ENCODE measurements around the gene MTOR. TPM values are rescaled to one million over a fixed set of nuclear protein-coding genes. Genes with fewer than 3 reads are reported as not detected.
"Not testable (repeated sequence)": the region's sequence is repeated elsewhere in the genome, so short reads cannot be mapped to it uniquely, and the experiment has no call there.

Gene MTOR
- total and polyA plus RNA-seq, 2 donors, result 25.2 to 31.3 TPM

DNA sequence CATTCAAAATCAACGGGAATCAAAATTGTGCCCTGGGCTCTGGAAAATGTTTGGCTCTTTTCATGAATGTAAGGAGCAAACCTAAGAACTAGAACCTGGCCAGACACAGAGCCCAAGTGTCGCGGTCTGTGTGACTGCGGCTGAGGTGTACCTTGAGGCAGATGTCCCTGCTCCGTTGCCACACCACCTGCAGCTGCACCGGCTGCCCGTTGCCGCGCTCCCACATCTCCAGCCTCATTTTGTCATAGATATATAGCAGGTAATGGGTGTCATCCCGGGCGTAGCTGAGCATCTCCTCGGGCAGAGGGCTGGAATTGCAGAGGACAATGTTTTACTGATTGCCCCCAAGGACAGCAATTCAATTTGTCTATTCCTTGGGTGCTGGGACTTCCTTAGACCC is 181.4 kb downstream of the MTOR start:
- H3K4me1 ChIP-seq (ENCODE audit: control insufficient read depth in 2 of 2, insufficient read depth in 2 of 2, low read length in 2 of 2), result no peaks in the 10 kb centered on the region
- peaks cover 44 to 57% of the 10 kb centered on the region in 2 donors for H3K36me3 ChIP-seq (ENCODE audit: control insufficient read depth in 2 of 2, insufficient read depth in 2 of 2, low read length in 1 of 2)
- no peak for DNase-seq (ENCODE audit: low read depth in 6 of 9, low spot score in 9 of 9)
- no peak overlapping the region for H3K27ac ChIP-seq (ENCODE audit: low read depth in 1 of 2, low read length in 1 of 2)
- no peaks in the 10 kb centered on the region for H3K27me3 ChIP-seq (ENCODE audit: control insufficient read depth in 2 of 2, insufficient read depth in 1 of 2, low read length in 1 of 2)
- H3K9me3 ChIP-seq (ENCODE audit: control insufficient read depth in 2 of 2, insufficient read depth in 1 of 2, low read length in 1 of 2), result no peaks in the 10 kb centered on the region
- 90% methylated on average over 12 of the region's 12 CpGs for WGBS
- no peak overlapping the region for H3K4me3 ChIP-seq (ENCODE audit: low read length in 2 of 2)

DNA sequence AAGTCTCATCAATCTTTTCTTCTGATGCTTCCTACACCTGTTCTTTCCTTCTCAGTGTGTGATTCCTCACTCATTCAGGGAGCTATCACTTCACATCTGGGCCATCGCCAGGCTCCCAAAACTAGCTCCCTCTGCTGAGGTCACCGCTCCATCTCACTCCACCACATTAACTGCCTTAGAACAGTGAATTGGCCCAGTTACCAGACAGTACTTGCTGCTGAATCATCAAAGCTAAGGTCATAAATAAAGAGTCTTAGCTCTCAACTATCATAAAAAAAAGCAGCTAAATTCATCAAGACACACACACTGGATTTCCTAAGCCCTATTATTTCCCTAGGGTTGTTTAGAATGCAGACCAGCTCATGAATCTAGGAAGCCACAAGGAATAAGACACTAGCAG is 183.7 kb downstream of the MTOR start:
- Histone ChIP-seq H3K27me3 (ENCODE audit: control insufficient read depth in 2 of 2, insufficient read depth in 1 of 2, low read length in 1 of 2) (no peaks in the 10 kb centered on the region), H3K9me3 (ENCODE audit: control insufficient read depth in 2 of 2, insufficient read depth in 1 of 2, low read length in 1 of 2) (no peaks in the 10 kb centered on the region), H3K4me1 (ENCODE audit: control insufficient read depth in 2 of 2, insufficient read depth in 2 of 2, low read length in 2 of 2) (no peaks in the 10 kb centered on the region), H3K27ac (ENCODE audit: low read depth in 1 of 2, low read length in 1 of 2) (no peak overlapping the region), H3K36me3 (ENCODE audit: control insufficient read depth in 2 of 2, insufficient read depth in 2 of 2, low read length in 1 of 2) (peaks cover 65 to 78% of the 10 kb centered on the region in 2 donors), H3K4me3 (ENCODE audit: low read length in 2 of 2) (no peak overlapping the region)
- 93% methylated on average over 2 of the region's 2 CpGs for WGBS
- no peak for DNase-seq (ENCODE audit: low read depth in 6 of 9, low spot score in 9 of 9)

DNA sequence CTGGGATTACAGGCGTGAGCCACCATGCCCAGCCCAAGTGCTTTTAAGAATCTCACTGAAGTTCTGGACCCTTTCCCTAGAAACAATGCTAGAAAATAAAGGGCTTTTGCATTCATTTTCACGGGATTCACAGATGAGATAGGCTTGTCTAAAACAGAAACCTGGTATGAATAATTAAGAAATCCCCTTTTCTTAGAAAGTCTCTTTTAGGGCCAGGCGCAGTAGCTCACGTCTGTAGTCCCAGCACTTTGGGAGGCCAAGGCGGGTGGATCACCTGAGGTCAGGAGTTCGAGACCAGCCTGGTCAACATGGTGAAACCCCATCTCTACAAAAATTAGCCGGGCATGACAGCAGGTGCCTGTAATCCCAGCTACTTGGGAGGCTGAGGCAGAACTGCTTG is 189.0 kb downstream of the MTOR start:
- not testable (repeated sequence) for H3K9me3 ChIP-seq (ENCODE audit: control insufficient read depth in 2 of 2, insufficient read depth in 1 of 2, low read length in 1 of 2); DNase-seq (ENCODE audit: low read depth in 6 of 9, low spot score in 9 of 9); H3K27ac ChIP-seq (ENCODE audit: low read depth in 1 of 2, low read length in 1 of 2); H3K4me3 ChIP-seq (ENCODE audit: low read length in 2 of 2); H3K27me3 ChIP-seq (ENCODE audit: control insufficient read depth in 2 of 2, insufficient read depth in 1 of 2, low read length in 1 of 2)
- 99% methylated on average over 7 of the region's 7 CpGs for WGBS
- peaks cover 81 to 89% of the 10 kb centered on the region in 2 donors for H3K36me3 ChIP-seq (ENCODE audit: control insufficient read depth in 2 of 2, insufficient read depth in 2 of 2, low read length in 1 of 2)
- H3K4me1 ChIP-seq (ENCODE audit: control insufficient read depth in 2 of 2, insufficient read depth in 2 of 2, low read length in 2 of 2), result peaks cover 0 to 13% of the 10 kb centered on the region in 2 donors

DNA sequence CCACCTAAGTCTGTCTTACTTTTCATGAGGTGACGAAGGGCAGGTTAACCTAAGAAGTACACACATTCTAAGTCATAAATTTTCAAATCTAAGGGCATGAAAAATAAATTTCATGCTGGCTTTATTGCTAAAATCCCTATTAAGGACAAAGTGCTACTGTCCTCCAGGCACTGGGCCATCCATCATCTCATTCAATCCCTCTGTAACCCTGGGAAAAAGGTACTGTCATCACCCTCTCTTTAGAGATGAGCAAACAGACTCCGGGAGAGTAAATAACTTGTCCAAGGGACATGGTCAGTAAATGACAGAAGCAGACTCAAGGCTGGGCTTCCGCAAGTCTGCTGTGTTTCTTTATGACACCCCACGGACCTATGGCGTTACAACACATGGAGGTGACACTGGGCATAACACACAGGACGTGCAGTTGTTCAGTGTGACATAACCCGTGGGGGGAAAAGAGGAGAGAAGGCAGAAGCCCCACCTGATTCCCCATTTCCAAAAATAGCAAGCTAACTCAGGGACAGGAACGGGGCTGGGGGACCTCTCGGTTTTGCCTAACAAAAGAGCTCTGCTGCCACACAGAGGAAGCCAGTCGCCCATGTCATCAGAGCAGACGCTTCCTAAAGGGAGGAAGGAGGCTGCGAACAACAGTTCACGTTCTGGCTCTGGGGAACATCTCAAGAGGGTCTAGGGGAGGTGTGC is 190.0 kb downstream of the MTOR start:
- Histone ChIP-seq H3K9me3 (ENCODE audit: control insufficient read depth in 2 of 2, insufficient read depth in 1 of 2, low read length in 1 of 2) (no peaks in the 10 kb centered on the region), H3K27me3 (ENCODE audit: control insufficient read depth in 2 of 2, insufficient read depth in 1 of 2, low read length in 1 of 2) (no peaks in the 10 kb centered on the region), H3K27ac (ENCODE audit: low read depth in 1 of 2, low read length in 1 of 2) (no peak overlapping the region), H3K4me1 (ENCODE audit: control insufficient read depth in 2 of 2, insufficient read depth in 2 of 2, low read length in 2 of 2) (peaks cover 0 to 13% of the 10 kb centered on the region in 2 donors), H3K4me3 (ENCODE audit: low read length in 2 of 2) (no peak overlapping the region), H3K36me3 (ENCODE audit: control insufficient read depth in 2 of 2, insufficient read depth in 2 of 2, low read length in 1 of 2) (peaks cover 89 to 93% of the 10 kb centered on the region in 2 donors)
- WGBS, result 90% methylated on average over 13 of the region's 13 CpGs
- DNase-seq (ENCODE audit: low read depth in 6 of 9, low spot score in 9 of 9), result no peak

DNA sequence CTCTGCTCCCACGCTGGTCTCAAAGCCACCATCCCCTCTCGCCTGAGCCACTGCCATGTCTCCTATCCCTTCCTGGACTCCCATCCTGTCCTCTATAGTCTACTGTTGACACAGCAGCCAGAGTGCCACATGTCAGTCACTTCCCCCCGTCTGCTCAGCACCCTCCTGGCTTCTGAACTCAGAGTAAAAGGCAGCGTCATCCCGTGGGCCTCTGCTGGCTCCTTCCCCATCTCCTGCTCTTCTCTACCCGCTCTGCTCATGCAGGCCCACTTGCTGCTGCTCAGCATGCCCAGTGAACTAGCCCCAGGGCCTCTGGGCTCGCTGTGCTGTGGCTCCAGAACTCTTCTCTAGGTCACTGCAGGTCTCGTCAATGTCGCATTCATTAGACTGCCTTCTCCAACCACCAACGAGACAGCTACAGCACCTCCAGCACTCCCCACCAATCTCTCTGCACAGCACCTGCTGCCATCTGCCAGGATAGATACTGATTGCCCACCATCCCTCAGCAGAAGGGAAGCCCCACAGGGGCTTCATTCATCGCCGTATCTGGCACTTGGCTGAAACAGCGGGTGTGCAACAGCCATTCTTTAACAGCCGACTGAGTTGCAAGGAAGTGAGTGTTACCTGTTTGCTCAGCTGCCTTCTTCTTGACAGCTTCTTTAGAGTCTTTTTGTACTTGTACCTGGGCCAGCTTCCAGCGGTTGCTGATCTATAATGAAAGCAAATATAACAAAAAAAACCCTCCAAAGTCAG is 190.7 kb downstream of the MTOR start:
- H3K4me1 ChIP-seq (ENCODE audit: control insufficient read depth in 2 of 2, insufficient read depth in 2 of 2, low read length in 2 of 2), result peaks cover 0 to 13% of the 10 kb centered on the region in 2 donors
- 91% methylated on average over 15 of the region's 15 CpGs for WGBS
- H3K4me3 ChIP-seq (ENCODE audit: low read length in 2 of 2), result no peak overlapping the region
- H3K9me3 ChIP-seq (ENCODE audit: control insufficient read depth in 2 of 2, insufficient read depth in 1 of 2, low read length in 1 of 2), result no peaks in the 10 kb centered on the region
- H3K27ac ChIP-seq (ENCODE audit: low read depth in 1 of 2, low read length in 1 of 2), result no peak overlapping the region
- no peaks in the 10 kb centered on the region for H3K27me3 ChIP-seq (ENCODE audit: control insufficient read depth in 2 of 2, insufficient read depth in 1 of 2, low read length in 1 of 2)
- peaks cover 88 to 90% of the 10 kb centered on the region in 2 donors for H3K36me3 ChIP-seq (ENCODE audit: control insufficient read depth in 2 of 2, insufficient read depth in 2 of 2, low read length in 1 of 2)
- DNase-seq (ENCODE audit: low read depth in 6 of 9, low spot score in 9 of 9), result no peak

DNA sequence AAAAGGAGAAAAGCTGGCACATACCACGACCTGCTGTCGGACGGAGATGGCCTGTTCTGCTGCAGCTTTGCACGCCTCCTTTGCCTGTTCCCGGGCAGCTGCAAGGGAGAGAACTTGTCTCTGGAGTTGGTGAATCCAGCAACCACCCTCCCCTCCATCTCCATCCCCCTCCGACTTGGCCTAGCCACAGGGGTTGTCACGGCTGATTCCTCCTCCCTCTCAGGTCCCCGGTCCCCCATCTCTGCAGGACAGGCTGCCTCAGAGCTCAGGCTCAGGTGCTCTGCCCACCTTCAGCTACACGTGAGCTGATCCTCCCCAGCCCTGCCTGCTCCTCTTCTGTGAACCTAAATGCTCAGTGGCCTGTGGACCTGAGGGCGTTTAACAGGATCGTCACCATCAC is 191.5 kb downstream of the MTOR start:
- 96% methylated on average over 11 of the region's 11 CpGs for WGBS
- Histone ChIP-seq H3K27me3 (ENCODE audit: control insufficient read depth in 2 of 2, insufficient read depth in 1 of 2, low read length in 1 of 2) (no peaks in the 10 kb centered on the region), H3K27ac (ENCODE audit: low read depth in 1 of 2, low read length in 1 of 2) (no peak overlapping the region), H3K4me3 (ENCODE audit: low read length in 2 of 2) (no peak overlapping the region), H3K4me1 (ENCODE audit: control insufficient read depth in 2 of 2, insufficient read depth in 2 of 2, low read length in 2 of 2) (peaks cover 0 to 13% of the 10 kb centered on the region in 2 donors), H3K9me3 (ENCODE audit: control insufficient read depth in 2 of 2, insufficient read depth in 1 of 2, low read length in 1 of 2) (no peaks in the 10 kb centered on the region), H3K36me3 (ENCODE audit: control insufficient read depth in 2 of 2, insufficient read depth in 2 of 2, low read length in 1 of 2) (peaks cover 87 to 88% of the 10 kb centered on the region in 2 donors)
- no peak for DNase-seq (ENCODE audit: low read depth in 6 of 9, low spot score in 9 of 9)

DNA sequence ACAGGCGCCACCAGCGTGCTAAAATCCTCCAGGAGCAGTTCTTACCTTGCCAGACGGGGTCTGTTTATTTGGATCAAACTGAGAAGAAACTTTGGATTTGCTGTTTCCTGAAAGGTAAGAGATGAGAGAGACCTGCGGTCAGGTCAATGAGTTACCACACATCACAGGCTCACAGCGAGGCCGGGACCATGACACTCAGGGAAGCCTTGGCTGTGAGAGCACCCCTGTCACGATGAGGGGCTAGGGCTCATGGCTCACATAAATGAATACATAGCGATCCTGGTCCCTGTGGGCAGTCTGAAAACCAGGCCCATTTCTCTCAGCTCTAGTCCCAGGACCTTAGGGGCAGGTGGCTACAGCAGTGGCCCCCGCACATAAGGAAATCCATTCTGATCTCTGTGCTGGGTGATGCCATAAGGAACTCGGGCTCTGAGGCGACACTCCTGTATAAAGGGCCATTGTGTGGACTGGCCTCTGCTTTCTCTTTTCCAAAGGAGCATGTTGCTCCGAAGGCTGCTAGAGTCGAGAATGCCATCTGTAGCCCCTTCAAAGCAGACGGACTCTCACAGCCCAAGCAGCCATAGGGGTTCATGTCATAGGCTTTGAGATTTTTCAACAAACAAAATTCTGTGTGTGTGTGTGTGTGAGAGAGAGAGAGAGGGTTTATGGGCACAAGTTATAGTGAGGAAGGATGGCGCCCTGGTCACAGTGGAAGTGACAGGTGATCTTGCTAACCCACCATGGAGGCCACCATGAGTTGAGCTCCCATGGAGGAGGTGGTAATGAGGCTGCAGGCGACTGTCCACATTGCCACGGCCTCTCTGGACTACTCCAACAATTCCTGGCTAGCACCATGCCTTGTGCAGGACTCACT is 193.5 kb downstream of the MTOR start:
- H3K4me1 ChIP-seq (ENCODE audit: control insufficient read depth in 2 of 2, insufficient read depth in 2 of 2, low read length in 2 of 2), result peaks cover 0 to 13% of the 10 kb centered on the region in 2 donors
- no peaks in the 10 kb centered on the region for H3K27me3 ChIP-seq (ENCODE audit: control insufficient read depth in 2 of 2, insufficient read depth in 1 of 2, low read length in 1 of 2)
- WGBS, result 98% methylated on average over 17 of the region's 17 CpGs
- no peaks in the 10 kb centered on the region for H3K9me3 ChIP-seq (ENCODE audit: control insufficient read depth in 2 of 2, insufficient read depth in 1 of 2, low read length in 1 of 2)
- peaks cover 75 to 78% of the 10 kb centered on the region in 2 donors for H3K36me3 ChIP-seq (ENCODE audit: control insufficient read depth in 2 of 2, insufficient read depth in 2 of 2, low read length in 1 of 2)
- DNase-seq (ENCODE audit: low read depth in 6 of 9, low spot score in 9 of 9), result no peak
- H3K27ac ChIP-seq (ENCODE audit: low read depth in 1 of 2, low read length in 1 of 2), result no peak overlapping the region
- H3K4me3 ChIP-seq (ENCODE audit: low read length in 2 of 2), result no peak overlapping the region

DNA sequence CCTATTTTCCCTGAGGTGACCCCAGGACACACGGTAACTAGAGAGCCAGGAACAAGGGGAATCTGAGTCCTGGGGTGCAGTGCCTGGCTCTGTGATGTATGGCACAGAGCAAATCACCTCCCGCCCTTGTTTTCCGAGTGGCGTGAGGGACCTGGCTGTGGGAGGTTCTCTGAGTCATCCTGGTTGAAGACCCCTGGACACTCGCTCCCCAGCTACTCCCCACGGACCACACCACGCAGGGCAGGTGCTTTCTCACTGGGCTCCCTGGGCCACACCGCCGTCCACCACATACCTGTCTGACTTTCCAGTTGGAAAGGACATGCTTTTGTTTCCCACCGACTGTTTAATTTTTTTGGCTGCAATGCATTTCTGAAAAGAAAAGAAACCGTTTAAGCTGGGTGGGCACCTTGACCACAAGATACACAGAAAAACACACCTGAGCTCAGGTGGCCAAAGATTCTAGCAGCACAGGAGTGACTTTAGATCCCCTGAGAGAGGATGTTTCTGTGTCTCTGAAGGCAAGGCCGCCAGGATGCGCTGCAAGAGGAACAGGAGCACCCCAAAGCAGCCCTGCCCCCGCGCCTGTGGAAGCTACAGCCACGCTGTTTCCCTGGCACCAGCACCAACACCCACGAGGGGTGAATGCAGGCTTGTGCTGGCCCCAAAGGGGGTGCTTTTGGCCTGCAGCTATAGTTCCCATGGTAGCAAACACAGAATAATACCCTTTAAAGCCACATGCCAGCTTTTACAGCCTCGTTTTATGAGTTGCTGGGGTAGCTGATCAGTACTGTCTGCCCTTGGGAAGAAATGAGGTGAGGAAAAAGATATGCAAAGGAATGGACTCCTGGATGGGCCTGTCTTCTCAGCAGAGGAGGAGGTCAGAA is 194.4 kb downstream of the MTOR start:
- Histone ChIP-seq H3K4me1 (ENCODE audit: control insufficient read depth in 2 of 2, insufficient read depth in 2 of 2, low read length in 2 of 2) (peaks cover 0 to 13% of the 10 kb centered on the region in 2 donors), H3K36me3 (ENCODE audit: control insufficient read depth in 2 of 2, insufficient read depth in 2 of 2, low read length in 1 of 2) (peaks cover 71% of the 10 kb centered on the region in 2 donors), H3K4me3 (ENCODE audit: low read length in 2 of 2) (no peak overlapping the region), H3K27ac (ENCODE audit: low read depth in 1 of 2, low read length in 1 of 2) (no peak overlapping the region), H3K9me3 (ENCODE audit: control insufficient read depth in 2 of 2, insufficient read depth in 1 of 2, low read length in 1 of 2) (no peaks in the 10 kb centered on the region), H3K27me3 (ENCODE audit: control insufficient read depth in 2 of 2, insufficient read depth in 1 of 2, low read length in 1 of 2) (no peaks in the 10 kb centered on the region)
- DNase-seq (ENCODE audit: low read depth in 6 of 9, low spot score in 9 of 9), result no peak
- WGBS, result 96% methylated on average over 18 of the region's 18 CpGs

Measured in thymus (tissue), 11 donors.